GM21447 (cell line): Measurements from ENCODE around the gene CAMK2B.

Source experiments
- ATAC-seq: cut with Tn5 transposase; IDR thresholded peaks from one replicate; pipeline ENCODE4 v1.9.1; 2021; ENCODE audit not compliant: unreplicated experiment

CAMK2B gene

DNA sequence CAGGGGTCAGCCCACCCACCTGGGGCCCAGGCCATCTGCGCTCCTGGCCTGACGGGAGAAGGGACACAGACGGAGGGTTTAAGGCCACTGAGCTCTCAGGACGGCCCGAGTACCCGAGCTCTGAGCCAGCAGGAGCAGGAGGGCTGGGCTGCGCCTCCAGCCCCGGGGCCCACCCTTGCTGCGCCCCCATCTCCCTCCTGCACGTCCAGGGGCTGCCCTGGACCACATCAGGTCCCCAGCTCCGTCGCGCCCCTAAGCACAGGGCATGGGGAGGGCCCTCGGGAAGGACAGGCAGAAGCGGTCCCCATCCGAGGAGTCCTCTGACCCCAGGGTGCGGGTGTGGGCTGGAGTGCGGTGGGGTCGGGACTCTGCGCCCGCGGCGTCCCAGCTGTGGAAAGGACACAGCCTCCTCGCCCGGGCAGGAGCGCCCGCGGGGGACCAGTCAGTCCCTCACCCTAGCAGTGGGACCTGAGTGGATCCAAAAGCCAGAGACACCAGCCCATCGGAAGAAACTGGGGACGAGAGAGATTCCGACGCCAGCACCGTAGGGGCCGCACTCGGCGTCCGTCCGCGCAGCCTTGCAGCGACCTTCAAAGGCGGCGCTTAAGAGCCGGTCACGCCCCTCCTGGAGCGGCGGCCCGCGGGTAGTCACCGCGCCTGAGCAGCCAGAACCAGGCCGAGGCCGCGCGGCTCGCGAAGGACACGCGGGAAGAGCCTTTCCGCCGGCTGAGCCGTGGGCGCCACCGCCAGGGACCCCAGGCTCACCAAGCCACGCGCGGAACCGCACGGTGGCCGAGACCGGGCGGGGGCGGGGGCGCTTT lies 15.9 kb downstream of the CAMK2B start:
- no peak for ATAC-seq

DNA sequence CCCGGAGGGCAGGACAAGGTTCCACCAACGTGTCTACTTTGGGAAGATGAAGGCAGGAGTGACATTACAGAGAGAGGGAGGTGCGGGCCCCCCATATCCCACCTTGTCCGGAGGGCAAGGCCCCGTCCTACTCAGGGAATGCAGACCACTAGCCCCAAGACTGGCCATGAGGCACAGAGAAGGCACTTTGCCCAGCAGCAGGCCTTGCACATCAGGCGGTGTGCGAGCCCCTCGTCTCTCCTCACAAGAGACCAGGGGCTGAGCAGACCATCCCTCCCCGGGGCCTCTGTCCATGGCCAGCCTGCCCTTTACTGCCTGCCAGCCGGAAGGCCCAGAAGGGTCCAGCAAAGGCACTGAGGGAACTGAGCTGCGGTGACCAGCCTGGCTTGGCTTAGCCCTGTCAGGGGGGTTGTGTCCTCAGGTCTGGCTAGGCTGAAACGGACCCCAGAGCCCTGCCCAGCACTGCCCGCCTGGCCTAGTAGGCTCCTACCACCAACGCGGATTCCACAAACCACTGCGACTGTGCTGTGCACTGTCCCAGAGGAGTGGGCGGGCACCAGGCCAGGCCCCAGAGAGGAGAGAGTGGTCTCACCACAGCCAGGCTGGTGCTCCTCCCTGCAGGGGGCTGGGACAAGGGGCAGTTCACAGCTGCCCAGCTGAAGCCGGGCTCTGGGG lies 16.7 kb downstream of the CAMK2B start:
- no peak for ATAC-seq

DNA sequence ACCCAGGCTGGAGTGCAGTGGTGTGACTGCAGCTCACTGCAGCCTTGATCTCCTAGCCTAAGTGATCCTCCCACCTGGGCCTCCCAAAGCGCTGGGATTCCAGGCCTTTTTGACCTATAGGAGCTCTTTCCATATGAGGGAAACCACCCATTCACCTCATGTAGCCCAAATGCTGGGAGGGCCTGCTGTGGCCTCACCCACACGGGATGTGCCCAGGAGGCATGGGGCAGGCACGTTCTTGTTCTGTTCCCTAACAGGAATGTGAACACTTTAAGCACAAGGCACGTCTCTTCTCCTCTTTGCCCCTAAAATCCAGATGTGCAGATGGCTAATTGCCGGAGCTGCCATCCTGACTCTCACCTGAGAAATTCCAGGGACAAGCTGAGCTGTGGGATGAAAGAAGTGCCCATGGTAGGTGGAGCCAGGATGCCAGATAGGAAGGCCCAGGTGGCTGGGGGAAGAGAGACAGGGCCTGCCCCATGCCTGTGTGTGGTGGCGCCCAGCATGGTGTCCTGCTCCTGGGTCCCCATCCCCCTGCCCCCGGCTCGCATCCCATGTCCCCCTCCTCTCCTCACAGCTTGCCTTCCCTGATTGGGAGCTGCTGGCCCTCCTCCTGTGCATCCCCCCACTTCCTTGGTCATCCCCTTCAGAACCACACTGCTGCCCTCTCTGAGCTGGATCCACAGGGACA lies 17.3 kb downstream of the CAMK2B start:
- ATAC-seq, result no peak

DNA sequence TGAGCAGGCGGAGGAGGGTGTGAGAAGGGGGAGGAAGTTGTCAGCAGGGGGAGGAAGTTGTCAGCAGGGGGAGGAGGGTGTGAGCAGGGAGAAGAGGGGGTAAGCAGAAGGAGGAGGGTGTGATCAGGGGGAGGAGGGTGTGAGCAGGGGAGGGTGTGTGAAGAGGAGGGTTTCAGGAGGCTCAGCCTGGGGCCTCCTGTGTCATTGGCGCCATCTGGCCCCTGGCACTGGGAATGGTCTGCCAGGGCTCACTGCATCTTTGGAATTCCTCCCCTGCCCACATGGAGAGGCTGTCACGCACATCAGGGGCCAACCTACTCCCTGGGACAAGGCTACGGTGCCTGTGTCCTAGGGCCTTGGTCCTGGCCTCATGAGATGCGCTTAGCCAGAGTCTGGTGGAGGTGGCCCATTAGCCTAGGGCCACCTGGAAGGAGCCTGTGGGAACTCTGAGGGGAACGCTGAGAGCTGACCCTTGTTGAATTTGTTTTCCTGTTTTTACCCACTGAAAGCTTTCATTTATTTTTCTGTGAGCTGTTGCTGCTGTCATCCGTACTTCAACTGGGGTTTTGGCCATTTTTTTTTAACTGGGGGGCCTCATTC lies 18.0 kb downstream of the CAMK2B start:
- ATAC-seq, result no peak

DNA sequence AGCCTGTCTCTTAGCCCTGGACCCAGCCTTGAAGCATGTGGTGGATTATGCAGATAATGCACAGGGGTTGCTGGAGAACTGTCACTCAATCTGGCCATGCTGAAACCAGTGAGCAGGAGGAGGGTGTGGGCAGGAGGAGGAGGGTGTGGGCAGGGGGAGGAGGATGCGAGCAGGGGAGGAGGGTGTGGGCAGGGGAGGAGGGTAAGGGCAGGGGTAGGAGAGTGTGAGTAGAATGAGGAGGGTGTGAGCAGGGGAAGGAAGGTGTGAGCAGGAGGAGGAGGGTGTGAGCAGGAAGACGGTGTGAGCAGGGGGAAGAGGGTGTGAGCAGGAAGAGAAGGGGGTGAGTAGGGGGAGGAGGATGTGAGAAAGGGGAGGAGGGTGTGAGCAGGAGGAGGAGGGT lies 18.8 kb downstream of the CAMK2B start:
- no peak for ATAC-seq

DNA sequence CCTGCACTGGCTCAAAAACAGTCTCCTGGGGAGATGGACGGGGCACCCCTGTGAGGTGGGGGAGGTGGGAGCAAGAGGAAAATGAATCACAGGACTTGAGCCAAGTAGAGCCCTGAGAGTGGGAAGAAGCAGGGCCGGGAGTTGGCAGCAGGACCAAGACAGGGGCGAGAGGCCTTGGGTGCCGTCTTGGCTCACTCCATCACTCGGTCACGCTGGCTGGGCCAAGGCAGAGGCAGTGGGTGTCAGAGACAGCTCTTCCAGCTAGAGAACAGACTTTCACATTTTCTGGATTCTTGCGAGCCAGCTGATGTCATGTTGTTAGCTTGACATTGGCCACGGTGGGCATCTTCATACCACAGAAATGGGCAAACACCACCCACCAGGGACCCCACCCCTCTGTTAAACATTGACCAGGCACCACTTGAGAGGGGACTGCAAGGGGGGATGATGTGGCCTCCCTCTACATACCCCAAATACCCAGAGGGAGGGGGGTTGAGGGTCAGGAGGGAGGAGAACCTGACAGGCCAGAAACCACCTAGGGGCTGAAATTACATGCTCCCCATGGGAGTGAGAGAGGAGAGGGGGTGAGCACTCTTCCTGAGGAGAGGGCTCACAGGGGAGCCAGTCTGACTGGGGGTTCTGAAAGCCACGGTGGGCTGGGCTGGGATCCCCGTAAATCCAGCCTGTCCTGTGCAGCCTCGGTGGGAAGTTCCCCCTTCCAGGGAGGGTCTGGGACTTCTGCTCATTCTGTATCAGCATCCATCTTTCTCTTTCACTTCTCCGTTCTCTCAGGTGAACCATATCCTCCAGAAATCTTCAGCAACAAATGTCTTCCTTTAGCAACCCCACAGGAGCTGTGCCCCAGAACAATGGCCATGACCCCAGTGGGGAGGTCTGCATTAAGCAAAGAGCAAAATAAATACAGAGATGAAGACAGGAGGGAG lies 19.6 kb downstream of the CAMK2B start:
- no peak for ATAC-seq

DNA sequence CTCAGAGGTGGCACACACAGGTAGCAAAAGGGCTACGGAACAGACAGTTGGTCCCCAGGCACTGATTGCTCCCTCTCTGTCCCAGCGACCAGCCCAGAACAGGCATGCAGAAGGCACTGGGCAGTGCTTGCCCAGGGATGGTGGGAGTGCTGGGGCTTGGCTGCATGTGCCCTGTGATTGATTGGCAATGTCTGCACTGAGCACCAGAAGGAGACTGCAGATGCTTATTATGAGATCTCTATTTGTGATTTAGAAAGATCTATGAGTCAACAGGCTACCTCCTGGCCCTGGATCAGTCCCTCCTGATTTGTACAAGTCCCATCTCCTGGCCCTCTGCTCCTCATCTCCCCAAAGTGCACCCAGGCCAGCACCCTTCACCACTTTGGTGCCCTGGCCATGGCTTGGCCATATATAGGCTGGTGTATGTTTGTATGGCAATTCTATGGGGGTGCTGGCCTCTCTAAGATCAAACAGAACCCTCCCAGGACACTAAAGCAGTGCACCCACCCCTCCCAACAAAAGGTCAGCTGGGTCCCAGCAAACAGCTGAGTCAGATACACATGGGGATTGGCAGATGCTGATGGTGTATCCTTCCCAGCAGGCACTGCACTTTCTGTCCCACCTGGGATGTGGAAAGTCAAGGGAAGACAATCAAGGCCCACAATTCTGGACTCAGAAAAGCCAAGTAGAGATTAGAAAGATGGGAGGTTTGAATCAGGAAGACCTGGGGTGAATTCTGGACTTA lies 30.9 kb downstream of the CAMK2B start:
- ATAC-seq, result no peak

DNA sequence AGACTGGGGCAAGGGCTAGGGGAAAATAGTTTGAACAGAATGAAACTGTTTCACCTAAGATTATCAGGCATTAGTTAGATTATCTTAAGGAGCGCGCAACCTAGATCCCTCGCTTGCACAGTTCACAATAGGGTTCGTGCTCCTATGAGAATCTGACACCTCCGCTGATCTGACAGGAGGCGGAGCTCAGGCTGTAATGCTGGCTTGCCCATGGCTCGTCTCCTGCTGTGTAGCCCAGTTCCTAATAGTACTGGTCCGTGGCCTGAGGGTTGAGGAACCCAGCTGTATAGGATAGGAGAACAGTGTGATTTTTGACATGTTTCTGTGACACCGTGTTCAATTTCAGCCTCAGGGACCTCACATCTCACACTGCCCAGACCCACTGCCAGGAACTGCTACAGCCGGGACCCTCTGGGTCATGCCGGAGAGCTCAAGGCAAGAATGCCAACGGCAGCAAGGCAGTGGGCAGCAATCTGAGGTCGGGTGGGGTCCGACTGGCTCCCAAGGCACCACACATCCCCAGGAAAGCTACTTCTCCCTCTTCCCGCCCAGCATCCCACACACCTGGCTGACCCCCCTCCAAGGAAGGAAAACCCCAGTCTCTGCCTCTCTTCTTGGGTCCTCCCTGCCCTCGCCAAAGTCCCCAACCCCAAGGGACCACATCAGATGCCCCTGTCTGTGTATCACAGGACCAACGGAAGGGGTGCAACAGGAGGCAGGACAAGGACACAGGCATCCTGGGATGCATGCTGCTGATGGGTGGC lies 31.7 kb downstream of the CAMK2B start:
- no peak for ATAC-seq

DNA sequence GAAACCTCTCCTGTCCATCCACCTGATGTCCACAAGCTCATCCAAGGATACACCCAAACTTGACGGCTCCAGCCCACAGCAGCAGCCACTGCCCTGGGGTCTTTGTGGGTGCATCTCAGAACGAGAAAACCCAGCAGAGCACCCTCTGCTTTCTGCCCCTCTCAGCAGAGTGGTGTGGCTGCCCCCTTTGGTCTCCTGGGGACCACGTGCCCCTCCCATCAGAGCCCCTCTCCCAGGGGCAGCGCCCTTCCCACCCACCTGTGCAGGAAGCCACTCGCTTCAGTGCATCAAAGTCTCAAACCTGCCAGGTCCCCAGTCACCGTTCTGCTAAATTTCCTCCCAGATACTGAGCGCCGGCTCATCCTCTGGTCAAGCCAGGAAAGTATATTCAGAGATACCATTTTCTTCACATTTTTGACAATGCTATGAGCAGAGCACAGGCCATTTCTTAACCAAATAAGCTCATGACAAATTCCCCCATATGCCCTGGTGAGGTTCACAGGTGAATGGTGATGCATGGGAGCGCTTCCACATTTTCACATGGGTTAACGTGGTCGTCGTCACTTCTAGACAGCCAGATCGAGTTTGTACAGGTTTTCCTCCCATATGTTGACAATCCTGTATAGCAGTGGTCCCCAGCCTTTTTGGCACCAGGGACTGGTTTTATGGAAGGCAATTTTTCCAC lies 32.4 kb downstream of the CAMK2B start:
- ATAC-seq, result no peak

DNA sequence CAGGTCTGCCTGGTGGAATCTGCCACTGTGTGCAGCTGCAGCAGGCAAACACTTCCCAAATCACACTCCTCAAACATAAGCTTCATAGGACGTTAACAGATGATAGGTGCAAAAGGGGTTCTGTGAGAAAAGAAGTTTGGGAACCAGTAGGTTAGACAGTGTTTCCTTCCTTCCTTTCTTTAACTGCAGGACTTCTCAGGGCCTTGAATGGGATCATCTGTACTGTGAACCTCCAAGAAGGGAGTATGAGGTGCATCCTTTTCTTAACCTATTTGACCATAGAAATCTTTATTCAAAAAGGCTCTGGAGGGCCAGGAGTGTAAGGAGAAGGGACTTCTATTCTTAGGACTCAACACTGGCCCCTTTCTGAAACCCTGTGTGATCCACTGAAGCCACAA lies 33.0 kb downstream of the CAMK2B start:
- ATAC-seq, result no peak

DNA sequence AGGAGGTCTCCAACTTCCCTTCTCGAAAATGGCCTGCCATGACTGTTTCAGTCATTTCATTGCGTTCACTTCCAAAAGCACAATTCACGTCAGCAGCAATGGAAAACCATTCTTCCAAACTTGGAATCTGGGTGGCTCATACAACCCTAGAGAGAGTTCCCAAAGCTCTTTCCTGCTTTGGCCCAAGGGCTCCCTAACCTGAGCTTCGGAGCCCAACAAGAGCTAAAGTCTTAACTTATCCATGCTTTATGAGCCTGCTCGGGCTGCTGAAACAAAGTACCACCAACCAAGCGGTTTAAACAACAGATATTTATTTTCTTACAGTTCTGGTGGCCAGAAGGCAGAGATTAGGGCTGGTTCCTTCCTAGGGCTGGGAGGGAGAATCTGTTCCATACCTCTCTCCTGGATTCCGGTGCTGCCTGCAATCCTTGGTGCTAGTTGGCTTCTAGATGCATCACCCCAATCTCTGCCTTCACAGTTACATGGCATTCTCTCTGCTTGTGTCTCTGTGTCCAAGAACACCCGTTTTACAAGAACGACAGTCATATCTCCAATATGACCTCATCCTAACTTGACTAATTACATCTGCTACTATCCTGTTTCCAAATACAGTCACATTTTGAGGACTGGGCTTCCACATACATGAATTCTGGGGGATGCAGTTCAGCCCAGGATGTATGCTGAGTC lies 33.5 kb downstream of the CAMK2B start:
- no peak for ATAC-seq

DNA sequence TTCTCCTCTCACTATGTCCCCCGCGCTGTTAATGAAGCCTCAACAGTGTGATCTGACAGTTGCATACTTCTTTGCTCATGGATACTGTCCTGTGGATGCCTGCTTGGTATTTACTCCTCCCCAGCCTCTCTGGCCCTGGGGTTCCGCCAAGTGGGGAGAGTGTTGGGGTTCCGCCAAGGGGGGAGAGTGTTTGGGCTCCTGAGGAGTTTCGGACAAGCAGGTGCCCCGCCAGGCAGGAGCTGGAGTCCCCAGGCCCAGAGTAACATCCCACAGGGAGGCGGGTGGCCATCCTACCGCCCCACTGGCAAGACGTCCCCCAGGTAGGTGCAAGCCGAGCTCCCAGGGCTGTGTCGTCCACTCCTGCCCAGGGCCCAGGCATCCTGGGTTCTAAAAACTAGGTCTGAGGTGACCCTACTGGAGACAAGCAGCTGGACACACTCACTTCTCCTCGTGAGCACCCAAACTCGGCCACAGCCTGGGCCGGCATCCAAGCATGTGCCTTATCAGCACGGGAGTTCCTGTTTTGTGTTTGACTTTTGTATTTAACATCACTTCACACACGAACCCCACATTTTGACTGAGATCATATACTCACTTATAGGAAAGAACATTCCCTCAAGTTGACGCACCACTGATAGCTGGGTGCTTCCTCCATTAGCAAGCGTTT lies 34.2 kb downstream of the CAMK2B start:
- ATAC-seq, result no peak

DNA sequence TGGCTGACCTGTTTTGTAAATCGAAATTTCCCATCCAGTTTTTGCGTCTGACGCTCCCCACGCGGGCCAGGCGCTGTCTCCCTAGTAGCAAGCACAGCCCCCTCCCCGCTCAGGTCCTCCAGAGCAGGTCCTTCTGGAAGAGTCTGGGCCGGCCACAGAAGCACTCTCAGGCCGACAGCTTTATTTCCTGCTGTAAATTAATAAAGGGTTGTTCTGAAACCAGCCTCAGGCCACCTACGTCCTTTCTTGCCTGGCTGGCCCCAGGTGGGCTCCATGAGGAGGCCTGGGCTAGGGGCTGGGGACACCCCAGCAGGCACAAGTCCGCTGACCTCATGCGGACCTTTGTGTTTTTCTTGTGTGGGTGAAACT lies 35.2 kb downstream of the CAMK2B start:
- no peak for ATAC-seq

DNA sequence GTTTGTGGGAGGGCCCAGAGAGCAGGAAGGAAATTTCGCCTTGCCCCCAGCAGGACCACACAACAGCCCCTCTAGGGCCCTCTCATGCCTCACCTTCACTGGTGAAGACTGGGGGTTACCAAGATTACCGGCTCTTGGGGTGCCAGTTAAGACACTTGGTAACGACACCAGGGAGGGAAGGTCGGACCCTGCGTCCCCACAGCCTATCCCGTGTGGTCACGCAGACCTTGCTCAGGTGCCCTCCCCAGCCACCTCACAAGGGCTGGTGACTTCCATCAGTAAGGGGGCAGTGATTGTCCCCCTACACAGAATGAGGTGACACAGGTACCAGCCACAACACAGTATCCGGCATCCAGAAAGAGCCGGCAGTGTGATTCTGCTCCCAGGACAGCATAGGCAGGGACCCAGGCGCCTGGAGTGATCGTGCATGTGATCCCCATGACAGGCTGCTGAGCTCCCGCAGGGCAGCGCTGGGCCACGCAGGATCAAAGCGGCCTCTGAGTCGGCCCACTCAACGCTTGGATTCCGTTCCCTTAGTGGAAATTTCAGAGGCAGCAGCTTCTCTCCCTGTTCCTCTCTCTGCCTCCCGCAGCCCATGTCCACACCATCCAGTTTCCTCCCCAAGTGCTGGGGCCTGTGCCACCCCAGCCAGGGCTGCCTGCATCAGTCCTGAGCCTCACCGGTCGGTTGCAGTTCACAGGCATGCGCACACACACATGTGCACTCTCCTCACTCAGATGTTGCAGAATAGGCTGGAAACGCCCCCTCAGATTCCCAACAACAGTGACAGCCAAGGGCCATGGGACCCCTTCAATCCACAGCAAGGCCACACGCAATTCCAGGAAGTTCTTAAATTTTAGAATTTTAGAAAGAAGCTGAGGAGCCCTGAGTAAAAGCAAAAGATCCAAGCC lies 35.8 kb downstream of the CAMK2B start:
- no peak for ATAC-seq

DNA sequence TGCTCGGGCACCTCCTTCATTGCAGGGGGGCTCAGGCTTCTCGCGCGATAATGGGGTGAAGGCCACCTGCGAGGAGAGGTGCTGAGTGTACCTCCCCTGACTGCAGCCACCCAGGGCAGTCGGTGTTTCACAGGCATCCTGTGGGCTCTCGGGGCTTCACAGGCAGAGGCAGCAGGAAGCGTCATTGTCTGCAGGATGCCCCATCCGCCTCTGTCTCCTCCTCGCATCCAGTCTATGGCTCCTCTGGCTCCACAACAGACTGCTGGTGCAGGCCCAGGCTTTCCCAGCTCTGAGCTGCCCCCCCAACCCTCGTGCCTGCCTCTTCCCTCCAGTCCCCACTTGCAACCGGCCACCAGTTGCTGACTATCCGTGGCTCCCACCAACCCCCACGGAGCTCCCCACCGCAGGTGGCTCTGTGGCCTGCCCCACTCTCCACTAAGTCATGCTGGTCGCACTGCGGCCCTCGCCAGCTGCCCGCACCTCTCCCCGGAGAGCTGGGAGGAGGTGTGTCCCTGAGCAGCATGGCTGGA lies 36.5 kb downstream of the CAMK2B start:
- ATAC-seq, result no peak

DNA sequence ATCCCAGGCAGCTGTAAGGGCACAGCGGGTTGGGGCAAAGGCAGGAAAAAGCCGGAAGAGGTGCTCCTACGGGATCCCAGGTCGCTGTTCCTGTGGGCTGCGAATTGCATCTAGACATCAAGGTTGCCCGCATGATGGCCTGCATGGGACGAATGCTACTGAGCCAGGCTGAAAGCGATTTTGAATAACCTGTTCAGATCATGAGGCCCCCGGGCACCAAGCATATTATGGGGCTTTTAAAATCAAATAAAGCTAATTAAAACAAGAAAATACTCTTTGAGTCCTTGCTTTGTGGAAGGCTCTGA lies 37.1 kb downstream of the CAMK2B start:
- no peak for ATAC-seq
